GM19328 (cell line): Measurements from ENCODE around the gene LCORL.

Experiments
- ATAC-seq: cut with Tn5 transposase; IDR thresholded peaks from one replicate; pipeline ENCODE4 v1.9.1; 2021; ENCODE audit warnings: mild to moderate bottlenecking, moderate library complexity; ENCODE audit not compliant: unreplicated experiment

LCORL gene

DNA sequence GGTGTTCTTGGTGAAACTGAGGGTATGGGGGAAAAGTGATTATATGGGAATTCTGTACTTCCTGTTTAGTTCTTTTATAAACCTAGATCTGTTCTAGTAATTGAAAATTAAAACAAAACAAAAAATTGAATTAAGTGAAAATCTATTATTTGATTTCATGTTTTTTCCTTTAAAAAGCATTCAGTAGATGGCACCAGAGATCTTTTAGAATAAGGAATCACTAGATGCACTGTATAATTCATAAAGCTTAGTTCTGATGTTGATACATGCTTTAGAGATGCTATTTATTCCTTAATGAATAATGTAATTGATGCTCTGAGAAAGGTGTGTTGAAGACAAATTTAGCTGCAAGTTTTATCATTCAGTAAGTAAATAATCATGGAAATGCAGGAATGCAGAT, 87.3 kb downstream of the LCORL start:
- no peak for ATAC-seq

DNA sequence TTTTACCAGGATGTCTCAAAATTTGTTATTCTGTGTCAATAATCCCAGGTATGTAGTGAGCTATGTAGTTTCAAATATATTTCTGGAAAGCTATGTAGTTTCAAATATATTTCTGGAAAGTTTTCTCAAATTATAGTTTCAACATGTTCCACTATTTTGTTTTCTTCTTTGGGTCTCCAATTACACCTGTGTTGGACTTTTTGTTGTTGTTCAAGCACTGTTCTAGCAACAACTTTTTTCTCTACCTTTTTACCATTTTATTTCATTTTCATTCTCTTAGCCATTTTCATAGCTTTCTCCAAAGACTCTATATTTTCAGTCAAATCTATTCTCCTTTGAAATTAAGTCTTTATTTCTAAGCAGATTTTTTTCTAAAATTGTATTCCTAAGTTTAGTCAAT, 88.4 kb downstream of the LCORL start:
- ATAC-seq: no peak

DNA sequence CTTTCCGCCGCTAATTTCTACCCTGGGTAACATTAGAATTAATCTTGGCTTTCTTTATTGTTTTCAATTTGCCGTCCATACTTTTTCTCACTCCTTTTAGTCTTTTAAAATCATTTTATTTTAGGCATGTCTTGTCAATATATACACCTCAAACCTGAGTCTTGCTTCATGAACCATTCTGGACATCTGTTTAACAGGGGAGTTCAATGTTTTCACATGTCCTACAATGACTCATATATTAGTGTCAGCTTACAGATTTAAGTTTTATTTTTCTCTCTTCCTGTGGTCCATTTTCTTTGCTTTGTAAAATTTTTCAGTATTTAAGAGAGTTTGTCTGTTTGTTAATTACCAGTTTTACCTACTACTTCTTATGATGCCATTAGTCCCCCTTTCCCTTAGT, 89.5 kb downstream of the LCORL start:
- ATAC-seq: no peak

DNA sequence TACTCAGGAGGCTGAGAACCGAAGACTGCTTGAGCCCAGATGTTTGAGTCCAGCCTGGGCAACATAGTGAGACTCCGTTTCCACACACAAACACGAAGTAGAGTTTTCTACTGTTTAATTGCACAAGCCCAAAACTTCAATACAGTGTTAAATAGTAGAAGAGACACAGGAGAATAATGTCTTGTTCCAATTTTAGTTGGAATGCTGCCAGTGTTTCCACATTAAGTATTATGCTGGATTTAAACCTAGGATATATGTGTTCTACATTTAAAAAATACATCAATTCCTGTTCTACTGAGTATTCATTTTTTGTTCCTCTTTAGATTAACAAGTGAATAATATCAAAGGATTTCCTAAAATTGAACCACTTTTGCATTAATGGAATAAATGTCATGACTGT, 91.3 kb downstream of the LCORL start:
- ATAC-seq: no peak

DNA sequence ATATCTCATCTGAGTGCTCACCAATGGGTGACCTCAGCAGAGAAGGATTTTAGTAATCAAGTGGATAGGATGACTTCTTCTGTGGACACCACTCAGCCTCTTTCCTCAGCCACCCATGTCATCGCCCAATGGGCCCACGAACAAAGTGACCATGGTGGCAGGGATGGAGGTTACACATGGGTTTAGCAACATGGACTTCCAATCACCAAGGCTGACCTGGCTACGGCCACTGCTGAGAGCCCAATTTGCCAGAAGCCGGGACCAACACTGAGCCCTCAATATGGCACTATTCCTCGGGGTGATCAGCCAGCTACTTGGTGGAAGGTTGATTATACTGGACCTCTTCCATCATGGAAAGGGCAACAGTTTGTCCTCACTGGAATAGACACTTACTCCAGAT, 97.4 kb downstream of the LCORL start:
- no peak for ATAC-seq

DNA sequence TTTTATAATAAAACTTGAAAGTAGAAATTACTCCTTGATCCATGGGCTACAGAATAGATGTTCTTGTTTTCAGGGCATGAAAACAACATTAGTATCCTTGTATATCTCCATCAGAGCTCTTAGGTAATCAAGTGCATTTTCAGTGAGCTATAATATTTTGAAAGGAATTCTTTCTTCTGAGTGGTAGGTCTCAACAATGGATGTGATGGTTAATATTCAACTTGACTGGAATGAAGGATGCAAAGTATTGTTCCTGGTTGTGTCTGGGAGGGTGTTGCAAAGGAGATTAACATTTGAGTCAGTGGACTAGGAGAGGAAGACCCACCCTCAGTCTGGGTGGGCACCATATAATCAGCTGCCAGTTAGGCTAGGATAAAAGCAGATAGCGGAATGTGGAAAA, 100.1 kb downstream of the LCORL start:
- no peak for ATAC-seq

DNA sequence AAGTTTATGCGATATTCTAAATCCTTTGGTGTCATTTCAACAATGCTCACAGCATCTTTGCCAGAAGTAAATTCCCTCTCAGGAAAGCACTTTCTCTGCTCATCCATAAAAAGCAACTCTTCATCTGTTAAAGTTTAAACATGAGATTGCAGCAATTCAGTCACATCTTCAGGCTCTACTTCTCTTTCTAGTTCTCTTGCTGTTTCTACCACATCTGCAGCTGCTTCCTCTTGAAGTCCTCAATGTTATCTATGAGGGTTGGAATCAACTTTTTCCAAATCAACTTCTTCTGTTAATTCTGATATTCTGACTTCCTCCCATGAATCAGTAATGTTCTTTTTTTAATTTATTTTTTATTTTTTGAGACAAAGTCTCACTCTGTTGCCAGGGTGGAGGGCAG, 100.9 kb downstream of the LCORL start:
- no peak for ATAC-seq

DNA sequence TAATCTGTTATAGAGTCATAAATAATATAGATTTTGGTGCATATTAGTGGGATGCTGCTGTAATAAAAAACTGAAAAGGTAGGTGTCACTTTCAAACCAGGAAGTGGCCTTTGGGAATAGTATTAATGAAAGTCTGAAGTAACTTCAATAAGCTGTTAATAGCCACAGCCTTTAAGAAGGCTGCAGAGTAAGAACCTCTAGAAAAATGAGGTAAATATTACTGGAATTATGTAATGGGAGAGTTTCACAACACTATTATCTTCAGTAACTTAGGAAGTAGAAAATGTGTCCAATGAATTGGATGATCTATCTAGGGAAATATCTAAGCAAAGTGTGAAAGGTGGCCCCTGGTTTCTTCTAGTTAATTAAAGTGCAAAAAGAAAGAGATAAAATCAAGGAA, 106.1 kb downstream of the LCORL start:
- ATAC-seq: no peak

DNA sequence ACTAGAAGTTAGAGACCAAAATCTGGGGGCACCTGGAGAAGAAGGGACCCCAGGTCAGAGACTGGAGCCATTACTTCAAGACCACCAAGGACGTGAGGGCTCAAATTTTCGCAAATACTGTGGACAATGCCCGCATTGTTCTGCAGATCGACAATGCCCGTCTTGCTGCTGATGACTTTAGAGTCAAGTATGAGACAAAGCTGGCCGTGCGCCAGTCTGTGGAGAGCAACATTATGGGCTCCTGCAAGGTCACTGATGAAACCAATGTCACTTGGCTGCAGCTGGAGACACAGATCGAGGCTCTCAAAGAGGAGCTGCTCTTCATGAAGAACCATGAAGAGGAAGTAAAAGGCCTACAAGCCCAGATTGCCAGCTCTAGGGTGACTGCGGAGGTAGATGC, 109.5 kb downstream of the LCORL start:
- no peak for ATAC-seq

DNA sequence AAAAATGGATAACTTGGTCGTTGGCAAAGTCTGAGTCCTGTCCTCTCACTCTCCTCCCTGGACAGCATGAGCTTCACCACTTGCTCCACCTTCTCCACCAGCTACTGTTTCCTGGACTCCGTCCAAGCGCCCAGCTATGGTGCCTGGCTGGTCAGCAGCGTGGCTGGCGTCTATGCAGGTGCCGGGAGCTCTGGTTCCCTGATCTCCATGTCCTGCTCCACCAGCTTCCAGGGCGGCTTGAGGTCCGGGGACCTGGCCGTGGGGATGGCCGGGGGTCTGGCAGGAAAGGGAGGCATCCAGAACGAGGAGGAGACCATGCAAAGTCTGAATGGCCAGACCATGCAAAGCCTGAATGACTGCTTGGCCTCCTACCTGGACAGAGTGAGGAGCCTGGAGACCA, 109.9 kb downstream of the LCORL start:
- no peak for ATAC-seq

DNA sequence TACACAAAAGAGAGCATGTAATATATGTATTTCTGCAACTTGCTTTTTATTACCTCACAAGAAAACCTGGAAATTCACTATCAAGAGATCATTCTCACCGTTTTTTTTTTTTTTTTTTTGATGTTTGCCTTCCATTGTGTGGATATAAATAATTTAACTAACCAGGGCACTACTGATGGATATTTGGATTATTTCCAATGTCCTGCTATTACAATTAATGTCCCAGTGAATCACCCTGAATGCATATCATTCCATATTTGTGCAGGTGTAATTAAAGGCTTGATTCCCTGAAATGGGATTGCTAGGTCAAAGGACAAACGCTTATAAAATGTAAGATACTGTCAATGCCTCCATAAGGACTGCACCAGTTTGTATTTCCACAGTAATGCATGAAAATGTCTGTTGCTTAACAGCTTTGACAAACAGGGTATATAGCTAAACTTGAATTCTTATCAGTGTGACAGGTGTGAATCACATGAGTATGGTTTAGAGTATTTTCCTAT, 123.0 kb downstream of the LCORL start:
- ATAC-seq: no peak

DNA sequence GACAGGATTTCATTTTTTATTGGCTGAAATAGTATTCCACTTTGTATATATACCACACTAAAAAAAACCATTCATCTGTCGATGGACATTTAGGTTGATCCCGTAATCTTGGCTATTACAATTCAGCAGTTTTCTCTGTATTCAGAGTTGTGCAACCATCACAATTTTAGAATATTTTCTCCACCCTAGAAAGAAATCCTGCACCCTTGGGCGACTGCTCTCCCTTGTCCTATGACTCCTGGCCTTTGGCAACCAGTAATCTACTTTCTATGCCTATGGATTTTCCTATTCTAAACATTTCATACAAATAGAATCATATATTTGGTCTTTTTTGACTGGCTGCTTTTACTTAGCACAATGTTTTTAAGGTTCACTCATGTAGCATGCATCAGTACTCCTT, 126.1 kb downstream of the LCORL start:
- no peak for ATAC-seq

DNA sequence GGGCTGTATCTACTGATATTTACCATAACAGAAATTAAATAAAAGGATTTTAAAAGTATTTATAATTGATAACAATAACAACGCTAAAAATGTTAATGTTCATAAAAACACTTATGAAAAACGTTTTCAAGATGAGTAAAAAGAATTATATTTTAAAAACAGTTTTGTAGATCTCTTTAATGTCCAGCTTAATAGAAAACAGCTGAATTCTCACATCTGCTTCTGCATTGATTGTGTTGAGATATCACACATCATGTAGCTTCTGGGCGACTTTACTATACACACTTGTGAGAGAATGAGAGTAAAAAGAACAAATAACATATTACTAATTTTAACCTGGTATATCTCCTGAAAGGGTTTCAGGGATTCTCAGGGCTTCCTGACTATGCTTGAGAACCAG, 127.1 kb downstream of the LCORL start:
- no peak for ATAC-seq

DNA sequence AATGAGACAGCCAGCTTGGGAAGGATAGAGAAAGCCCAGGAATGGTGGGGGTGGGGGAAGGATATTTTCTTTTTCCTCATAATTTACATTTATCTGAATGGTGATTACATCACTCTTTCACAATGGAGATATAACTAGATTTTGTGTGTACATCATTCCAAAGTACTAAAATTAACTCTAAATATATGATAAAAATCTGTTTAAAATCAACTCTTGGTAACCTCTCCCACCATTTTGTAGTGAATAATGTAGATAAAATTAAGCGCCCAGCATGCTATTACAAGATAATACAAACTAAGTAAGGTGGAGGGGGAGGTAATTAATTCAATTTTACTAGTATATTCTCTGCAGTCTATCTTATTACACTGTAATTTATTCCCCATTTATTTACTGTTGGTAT, 131.9 kb downstream of the LCORL start:
- no peak for ATAC-seq

DNA sequence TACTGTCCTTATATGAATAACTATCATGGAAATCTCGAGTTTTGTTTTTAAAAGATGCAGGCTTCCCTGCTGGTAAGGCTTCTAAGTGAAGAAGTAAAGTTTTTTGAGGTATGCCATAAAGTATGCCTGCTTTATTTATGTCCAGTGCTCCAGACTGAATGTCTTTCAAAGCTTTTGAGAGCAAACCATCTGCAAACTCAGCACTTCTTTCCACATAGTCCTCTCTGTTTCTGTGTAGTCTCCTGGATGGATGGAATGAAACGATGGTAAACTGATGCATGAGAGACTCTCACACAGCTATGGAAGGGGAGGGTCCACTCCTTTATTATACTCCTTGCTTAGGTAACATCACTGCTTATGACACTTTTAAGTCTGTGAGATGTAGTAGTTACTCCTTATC, 137.0 kb downstream of the LCORL start:
- ATAC-seq: no peak

DNA sequence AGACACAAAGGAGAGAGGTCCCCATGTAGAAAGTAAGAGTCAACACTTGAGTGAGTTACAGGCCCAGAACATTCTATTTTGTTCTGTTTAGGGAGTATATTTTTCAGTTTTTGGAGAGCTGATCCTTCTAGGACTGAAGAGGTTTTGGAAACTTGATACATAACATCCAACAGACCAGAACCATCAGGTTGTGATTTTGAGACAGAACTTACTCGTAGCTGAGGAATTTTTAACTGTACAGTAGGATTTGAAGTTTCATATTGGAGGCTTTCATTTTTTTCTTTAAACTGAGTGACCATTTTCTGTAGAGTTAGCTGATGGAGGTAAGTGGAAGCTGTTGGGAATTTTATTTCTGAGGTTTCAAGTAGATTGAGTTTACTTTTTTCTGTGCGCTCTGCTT, 137.5 kb downstream of the LCORL start:
- no peak for ATAC-seq

DNA sequence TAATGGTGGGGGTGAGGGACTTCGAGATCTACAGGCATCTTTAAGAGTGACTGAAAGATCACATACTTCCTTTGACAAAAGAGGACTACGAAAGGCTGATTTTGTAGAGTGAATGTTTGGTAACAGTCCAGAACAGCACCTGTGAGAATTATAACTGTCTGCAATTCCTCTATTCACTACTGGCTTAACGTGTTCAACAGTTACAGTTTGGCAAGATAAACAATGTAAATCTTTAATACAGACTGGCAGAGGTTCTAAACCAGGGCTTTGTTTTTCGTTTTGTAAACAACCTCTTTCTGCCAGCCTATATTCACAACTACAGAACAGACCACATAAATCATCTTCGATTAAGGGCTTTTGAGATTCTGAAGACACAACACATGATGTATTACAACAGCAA, 143.9 kb downstream of the LCORL start:
- ATAC-seq: no peak

DNA sequence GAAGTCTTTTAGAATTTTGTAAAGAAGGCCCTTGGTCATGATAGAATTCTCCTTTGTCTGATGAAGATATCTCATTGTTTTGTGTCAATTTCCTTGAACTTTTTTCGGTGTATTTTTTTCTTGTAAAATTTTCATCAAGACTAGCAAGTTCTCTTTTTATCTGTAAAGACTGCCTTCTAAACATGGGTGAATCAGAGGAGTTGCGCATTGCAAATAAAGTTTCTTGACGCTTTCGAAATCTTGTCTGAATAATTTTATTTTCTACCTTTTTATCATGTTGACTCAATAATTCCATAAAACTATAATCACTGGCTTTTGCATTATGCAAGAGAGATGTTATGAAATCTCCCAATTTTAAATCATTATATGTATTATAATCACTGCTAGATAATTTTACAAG, 144.6 kb downstream of the LCORL start:
- ATAC-seq: no peak

DNA sequence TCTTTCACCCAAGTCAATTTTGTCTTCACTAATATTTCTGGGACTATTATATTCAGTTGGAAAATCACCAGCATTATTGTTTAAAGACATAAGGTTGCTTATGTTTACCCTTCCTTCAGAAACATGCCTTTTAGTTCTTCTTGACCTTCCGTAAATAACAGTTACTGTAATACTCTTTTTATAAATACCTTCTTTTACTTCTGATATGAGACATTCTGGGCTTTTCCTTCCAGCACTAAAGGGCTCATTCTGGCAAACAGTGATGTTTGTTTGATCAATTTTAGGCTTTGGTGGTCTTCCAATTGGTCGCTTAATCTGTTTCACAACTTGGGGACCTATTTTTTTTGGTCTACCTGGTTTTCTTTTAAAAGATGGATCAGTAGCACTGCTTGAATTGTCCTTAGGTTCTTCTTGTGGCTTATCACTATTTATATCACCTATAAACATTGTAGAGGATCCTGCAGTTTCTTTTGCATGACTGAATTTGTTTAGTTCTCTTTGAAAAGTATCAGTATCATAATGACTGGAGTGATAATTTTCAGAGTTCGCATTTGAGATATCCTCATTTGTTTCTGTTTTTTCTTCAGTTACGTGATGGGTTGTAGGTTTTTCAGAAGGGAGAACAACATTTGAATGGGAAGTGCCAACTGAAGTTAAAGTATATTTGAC, 146.0 kb downstream of the LCORL start:
- ATAC-seq: peak; percentile 82

DNA sequence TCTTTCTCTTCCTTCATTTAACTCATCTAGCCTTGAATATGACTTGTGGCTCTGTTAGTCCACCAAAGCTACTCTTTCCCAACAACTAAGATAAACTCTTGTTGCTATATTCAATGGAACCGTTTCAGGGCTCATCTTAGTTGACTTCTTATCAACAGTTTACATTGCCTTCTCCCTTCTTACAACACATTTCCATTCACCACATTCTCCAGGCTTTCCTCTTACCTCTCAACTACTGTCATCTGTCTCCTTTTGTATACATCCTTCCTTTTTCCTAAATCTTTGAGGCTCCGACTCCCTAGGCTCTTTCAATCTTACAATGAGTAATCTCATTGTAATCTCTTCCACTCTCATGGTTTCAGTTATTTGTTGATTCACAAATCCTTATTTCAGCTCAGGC, 152.2 kb downstream of the LCORL start:
- ATAC-seq: no peak

DNA sequence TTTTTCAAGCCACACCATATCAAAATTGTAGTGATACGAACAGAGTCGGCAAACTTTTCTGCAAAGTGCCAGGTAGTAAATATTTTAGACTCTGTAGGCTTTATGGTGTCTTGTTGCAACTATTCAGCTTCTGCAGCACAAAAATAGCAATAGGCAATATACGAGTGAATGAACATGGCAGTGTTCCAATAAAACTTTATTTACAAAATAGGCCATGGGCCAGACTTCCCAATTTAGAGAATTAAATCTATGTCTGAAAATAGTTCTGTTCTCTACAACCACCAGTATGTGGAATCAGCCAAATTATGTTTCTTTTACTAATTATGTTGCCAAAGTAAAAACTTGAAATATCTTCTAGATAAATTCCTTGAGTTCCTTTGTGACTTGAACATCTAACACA, 154.3 kb downstream of the LCORL start:
- no peak for ATAC-seq

DNA sequence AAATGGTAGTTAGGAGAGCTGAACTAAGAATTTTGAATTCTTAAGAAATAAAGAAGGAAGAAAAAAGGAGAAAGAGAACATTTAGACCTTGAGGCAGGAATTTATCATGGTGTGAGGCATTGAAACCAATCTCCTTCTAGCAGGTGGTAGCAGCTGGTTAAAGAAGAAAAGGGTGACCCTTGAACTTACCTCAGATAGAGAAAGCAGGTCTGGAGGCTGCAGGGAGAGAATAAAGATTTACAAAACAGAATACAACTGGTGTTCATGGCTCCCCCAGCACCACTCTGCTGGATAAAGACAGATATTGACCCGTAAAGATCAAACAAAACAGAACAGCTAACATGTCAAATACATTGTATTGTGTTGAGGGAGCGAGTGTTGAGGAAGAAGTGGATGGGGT, 154.7 kb downstream of the LCORL start:
- ATAC-seq: no peak

DNA sequence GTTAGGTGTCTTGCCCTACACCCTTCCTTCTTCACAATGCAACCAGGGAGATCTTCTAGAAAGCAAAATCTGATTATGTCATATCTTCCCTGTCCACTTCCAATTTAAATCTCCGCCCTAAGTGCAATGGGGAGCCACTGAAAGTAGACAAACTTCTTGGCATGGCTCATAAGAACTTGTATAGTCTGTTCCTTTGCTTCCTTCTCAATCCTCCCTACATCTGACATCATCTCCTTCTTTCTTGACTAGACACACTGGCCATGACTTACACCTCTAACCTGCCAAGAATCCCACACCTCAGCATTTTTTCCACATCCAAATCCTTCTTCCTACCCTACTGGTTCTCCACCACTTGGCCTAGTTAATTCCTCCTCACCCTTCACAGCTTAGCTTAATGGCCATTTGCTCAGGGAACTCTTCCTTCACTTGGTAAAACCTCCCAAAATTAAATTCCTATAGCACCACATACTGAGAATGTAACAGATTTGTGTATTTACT, 155.6 kb downstream of the LCORL start:
- ATAC-seq: no peak
